ENCODE results near the gene ARHGAP40.
A peak's percentile ranks its signal among the peaks of the same experiment; 100 is the strongest.

ARHGAP40 gene

GRCh38 chr20:38645980-38646858 is 44.6 kb downstream of the ARHGAP40 start:
- H3K9me3 ChIP-seq (ENCODE audit: low read depth, low read length) = no peaks in the 10 kb centered on the region

GRCh38 chr20:38649275-38649891 is 47.8 kb downstream of the ARHGAP40 start:
- Histone ChIP-seq H3K27ac (no peak overlapping the region), H3K9ac (ENCODE audit: insufficient read length) (no peak overlapping the region), H3K4me3 (no peak overlapping the region), H3K36me3 (ENCODE audit: insufficient read depth, low read length) (no peaks in the 10 kb centered on the region), H3K9me3 (ENCODE audit: low read depth, low read length) (no peaks in the 10 kb centered on the region)
- no peak for DNase-seq (ENCODE audit: low read depth, low spot score)
- TF ChIP-seq POLR2AphosphoS5 (IDR thresholded peaks at IDR 0.05; ENCODE audit: borderline replicate concordance, low read depth, low read length) (no peak), EZH2 (IDR thresholded peaks at IDR 0.05) (no peak), FOXP2 (optimal IDR thresholded peaks at IDR 0.05; ENCODE audit: control extremely low read depth, extremely low read length, insufficient read depth) (no peak)

More at GRCh38 chr20:38645980-38646858, 44.6 kb downstream of the ARHGAP40 start:
- H3K9ac ChIP-seq (ENCODE audit: insufficient read length) = no peak overlapping the region
- H3K36me3 ChIP-seq (ENCODE audit: insufficient read depth, low read length) = no peaks in the 10 kb centered on the region
- DNase-seq (ENCODE audit: low read depth, low spot score) = no peak
- H3K4me3 ChIP-seq = peak overlapping the region; percentile 79
- no peak overlapping the region for H3K27ac ChIP-seq
- TF ChIP-seq FOXP2 (optimal IDR thresholded peaks at IDR 0.05; ENCODE audit: control extremely low read depth, extremely low read length, insufficient read depth) (no peak), POLR2AphosphoS5 (IDR thresholded peaks at IDR 0.05; ENCODE audit: borderline replicate concordance, low read depth, low read length) (no peak), EZH2 (IDR thresholded peaks at IDR 0.05) (no peak)

- Histone ChIP-seq H3K36me3 (ENCODE audit: insufficient read depth, low read length) (no peaks in the 10 kb centered on the region), H3K27ac (no peak overlapping the region), H3K9ac (ENCODE audit: insufficient read length) (no peak overlapping the region), H3K9me3 (ENCODE audit: low read depth, low read length) (no peaks in the 10 kb centered on the region), H3K4me3 (no peak overlapping the region)
- TF ChIP-seq FOXP2 (optimal IDR thresholded peaks at IDR 0.05; ENCODE audit: control extremely low read depth, extremely low read length, insufficient read depth) = no peak
- no peak for TF ChIP-seq EZH2 (IDR thresholded peaks at IDR 0.05)
- no peak for TF ChIP-seq POLR2AphosphoS5 (IDR thresholded peaks at IDR 0.05; ENCODE audit: borderline replicate concordance, low read depth, low read length)
- DNase-seq (ENCODE audit: low read depth, low spot score) = no peak
Measured at GRCh38 chr20:38650010-38650409, 48.4 kb downstream of the ARHGAP40 start.

- no peak overlapping the region for H3K4me3 ChIP-seq
- no peak overlapping the region for H3K27ac ChIP-seq
- H3K9me3 ChIP-seq (ENCODE audit: low read depth, low read length) = no peaks in the 10 kb centered on the region
- no peaks in the 10 kb centered on the region for H3K36me3 ChIP-seq (ENCODE audit: insufficient read depth, low read length)
- no peak overlapping the region for H3K9ac ChIP-seq (ENCODE audit: insufficient read length)
- no peak for TF ChIP-seq FOXP2 (optimal IDR thresholded peaks at IDR 0.05; ENCODE audit: control extremely low read depth, extremely low read length, insufficient read depth)
- no peak for TF ChIP-seq EZH2 (IDR thresholded peaks at IDR 0.05)
- TF ChIP-seq POLR2AphosphoS5 (IDR thresholded peaks at IDR 0.05; ENCODE audit: borderline replicate concordance, low read depth, low read length) = no peak
- DNase-seq (ENCODE audit: low read depth, low spot score) = no peak
Measured at GRCh38 chr20:38651154-38651553, 49.5 kb downstream of the ARHGAP40 start.

- Histone ChIP-seq H3K27ac (no peak overlapping the region), H3K36me3 (ENCODE audit: insufficient read depth, low read length) (no peaks in the 10 kb centered on the region), H3K9ac (ENCODE audit: insufficient read length) (no peak overlapping the region), H3K9me3 (ENCODE audit: low read depth, low read length) (no peaks in the 10 kb centered on the region), H3K4me3 (no peak overlapping the region)
- DNase-seq (ENCODE audit: low read depth, low spot score) = no peak
- TF ChIP-seq EZH2 (IDR thresholded peaks at IDR 0.05) = no peak
- no peak for TF ChIP-seq POLR2AphosphoS5 (IDR thresholded peaks at IDR 0.05; ENCODE audit: borderline replicate concordance, low read depth, low read length)
- no peak for TF ChIP-seq FOXP2 (optimal IDR thresholded peaks at IDR 0.05; ENCODE audit: control extremely low read depth, extremely low read length, insufficient read depth)
Measured at GRCh38 chr20:38651562-38651961, 50.0 kb downstream of the ARHGAP40 start.

GRCh38 chr20:38652995-38653394 is 51.4 kb downstream of the ARHGAP40 start:
- Histone ChIP-seq H3K9me3 (ENCODE audit: low read depth, low read length) (no peaks in the 10 kb centered on the region), H3K36me3 (ENCODE audit: insufficient read depth, low read length) (no peaks in the 10 kb centered on the region), H3K9ac (ENCODE audit: insufficient read length) (no peak overlapping the region), H3K4me3 (no peak overlapping the region), H3K27ac (no peak overlapping the region)
- no peak for DNase-seq (ENCODE audit: low read depth, low spot score)
- no peak for TF ChIP-seq FOXP2 (optimal IDR thresholded peaks at IDR 0.05; ENCODE audit: control extremely low read depth, extremely low read length, insufficient read depth)
- TF ChIP-seq POLR2AphosphoS5 (IDR thresholded peaks at IDR 0.05; ENCODE audit: borderline replicate concordance, low read depth, low read length) = no peak

GRCh38 chr20:38657390-38657789 is 55.8 kb downstream of the ARHGAP40 start:
- Histone ChIP-seq H3K27ac (no peak overlapping the region), H3K4me3 (no peak overlapping the region), H3K9me3 (ENCODE audit: low read depth, low read length) (no peaks in the 10 kb centered on the region), H3K9ac (ENCODE audit: insufficient read length) (no peak overlapping the region), H3K36me3 (ENCODE audit: insufficient read depth, low read length) (no peaks in the 10 kb centered on the region)
- DNase-seq (ENCODE audit: low read depth, low spot score) = no peak
- TF ChIP-seq EZH2 (IDR thresholded peaks at IDR 0.05) (no peak), POLR2AphosphoS5 (IDR thresholded peaks at IDR 0.05; ENCODE audit: borderline replicate concordance, low read depth, low read length) (no peak), FOXP2 (optimal IDR thresholded peaks at IDR 0.05; ENCODE audit: control extremely low read depth, extremely low read length, insufficient read depth) (no peak)

- no peaks in the 10 kb centered on the region for H3K36me3 ChIP-seq (ENCODE audit: insufficient read depth, low read length)
- H3K9ac ChIP-seq (ENCODE audit: insufficient read length) = no peak overlapping the region
- H3K4me3 ChIP-seq = no peak overlapping the region
- no peak for DNase-seq (ENCODE audit: low read depth, low spot score)
- no peak for TF ChIP-seq POLR2AphosphoS5 (IDR thresholded peaks at IDR 0.05; ENCODE audit: borderline replicate concordance, low read depth, low read length)
- no peak for TF ChIP-seq FOXP2 (optimal IDR thresholded peaks at IDR 0.05; ENCODE audit: control extremely low read depth, extremely low read length, insufficient read depth)
- TF ChIP-seq EZH2 (IDR thresholded peaks at IDR 0.05) = no peak
- H3K27ac ChIP-seq = no peak overlapping the region
- no peaks in the 10 kb centered on the region for H3K9me3 ChIP-seq (ENCODE audit: low read depth, low read length)
Measured at GRCh38 chr20:38658879-38659596, 57.4 kb downstream of the ARHGAP40 start.
